ENCODE results near the gene PDIA4.

GRCh38 chr7:148999192-148999591 lies 29.1 kb downstream of the PDIA4 start:
- TF ChIP-seq CTCF (IDR thresholded peaks at IDR 0.05; ENCODE audit: control extremely low read depth in 1 of 3, insufficient read depth in 1 of 3, low read depth in 1 of 3, low read length in 3 of 3) (no peak), TBP (IDR thresholded peaks at IDR 0.05; ENCODE audit: low read depth, low read length) (no peak), SIN3A (conservative IDR thresholded peaks at IDR 0.05 in 1 of 2, IDR thresholded peaks at IDR 0.05 in 1 of 2; ENCODE audit: low read depth in 1 of 2, low read length in 2 of 2) (no peak), PHF8 (conservative IDR thresholded peaks at IDR 0.05; ENCODE audit: low read depth, low read length) (no peak), JUND (IDR thresholded peaks at IDR 0.05; ENCODE audit: low read length) (no peak), RFX5 (IDR thresholded peaks at IDR 0.05; ENCODE audit: borderline replicate concordance, low read depth, low read length) (no peak), RBBP5 (IDR thresholded peaks at IDR 0.05; ENCODE audit: borderline replicate concordance, low read depth, low read length) (no peak), FOSL1 (IDR thresholded peaks at IDR 0.05; ENCODE audit: insufficient read depth, low read depth, low read length) (no peak), EGR1 (IDR thresholded peaks at IDR 0.05; ENCODE audit: borderline replicate concordance, low read depth, low read length) (no peak), CHD2 (IDR thresholded peaks at IDR 0.05; ENCODE audit: low read length) (no peak), SP2 (IDR thresholded peaks at IDR 0.05; ENCODE audit: low read length) (no peak), SP1 (IDR thresholded peaks at IDR 0.05; ENCODE audit: low read depth, low read length) (no peak)
